ENCODE data around the gene ZNF430.
"Not testable (repeated sequence)": the region's sequence is repeated elsewhere in the genome, so short reads cannot be mapped to it uniquely, and the experiment has no call there.

ZNF430 gene

GRCh38 chr19:21020298-21021227, at the start of gene ZNF430:
TSS of gene ZNF430 (plus strand) at chr19:21020657. CDS start at chr19:21020801, 144 bp downstream.
- peak; percentile 95 for DNase-seq

GRCh38 chr19:20992788-20993187, 27.7 kb upstream of the ZNF430 start:
- DNase-seq: not testable (repeated sequence)

GRCh38 chr19:20999731-21000352, 20.6 kb upstream of the ZNF430 start:
- DNase-seq: peak; percentile 89

GRCh38 chr19:21021238-21021637, 781 bp downstream of the ZNF430 start:
- not testable (repeated sequence) for DNase-seq

- peak; percentile 65 for DNase-seq
Observed at GRCh38 chr19:21022996-21023395, 2.5 kb downstream of the ZNF430 start.

GRCh38 chr19:21023901-21024300, 3.4 kb downstream of the ZNF430 start:
- peak; percentile 23 for DNase-seq

- DNase-seq: no peak
Observed at GRCh38 chr19:21028969-21029268, 8.5 kb downstream of the ZNF430 start.

- DNase-seq: no peak
Observed at GRCh38 chr19:21045028-21045427, 24.6 kb downstream of the ZNF430 start.

- DNase-seq: no peak
Observed at GRCh38 chr19:21046489-21046888, 26.0 kb downstream of the ZNF430 start.

- DNase-seq: no peak
Observed at GRCh38 chr19:21047716-21048115, 27.3 kb downstream of the ZNF430 start.

- DNase-seq: no peak
Observed at GRCh38 chr19:21052902-21053301, 32.4 kb downstream of the ZNF430 start.

- DNase-seq: no peak
Observed at GRCh38 chr19:21065336-21065735, 44.9 kb downstream of the ZNF430 start.

GRCh38 chr19:21082011-21082975, 61.8 kb downstream of the ZNF430 start, which contains the start of gene ZNF714:
TSS of gene ZNF714 (plus strand) at chr19:21082203. CDS start at chr19:21098269, 16,066 bp downstream.
- peak; percentile 88 for DNase-seq

- no peak for DNase-seq
Observed at GRCh38 chr19:21084343-21084742, 63.9 kb downstream of the ZNF430 start.

GRCh38 chr19:21087871-21088270, 67.4 kb downstream of the ZNF430 start:
- DNase-seq: no peak

- no peak for DNase-seq
Observed at GRCh38 chr19:21092109-21092508, 71.7 kb downstream of the ZNF430 start.

GRCh38 chr19:21094347-21095025, 74.0 kb downstream of the ZNF430 start:
- no peak for DNase-seq

- DNase-seq: no peak
Observed at GRCh38 chr19:21098291-21098690, 77.8 kb downstream of the ZNF430 start.

- DNase-seq: no peak
Observed at GRCh38 chr19:21101521-21102242, 81.2 kb downstream of the ZNF430 start.

- no peak for DNase-seq
Observed at GRCh38 chr19:21109116-21109515, 88.7 kb downstream of the ZNF430 start.

All from CD4-positive, alpha-beta T cell treated with Interleukin-4 for 4 hours (primary cell).